RWPE1 (cell line): ENCODE results near the gene MRPL58.
"Not testable (repeated sequence)": the region's sequence is repeated elsewhere in the genome, so short reads cannot be mapped to it uniquely, and the experiment has no call there.

Experiments
- CTCF ChIA-PET: fragments of 350-600 bp; sonication (Branson Sonifier 250); formaldehyde crosslinking; extraction: SDS; loops from one replicate; lab custom pipeline; 2021; lab: Yijun Ruan, JAX
- POLR2A ChIA-PET: fragments of 400-600 bp; formaldehyde crosslinking; extraction: SDS; loops from one replicate; lab custom pipeline; 2020; ENCODE audit warnings: antibody characterized with exemption; ENCODE audit not compliant: low non-redundant PET; lab: Yijun Ruan, JAX
- DNase-seq: peaks from one replicate; pipeline ENCODE4 v3.0.0; 2012; ENCODE audit warnings: low spot score
- H3K27ac ChIP-seq: fragments of 450-650 bp; 2 replicates; pipeline ENCODE4 v1.5.1; 2017
- CTCF ChIP-seq: fragments of 450-650 bp; conservative IDR thresholded peaks from 2 replicates; pipeline ENCODE4 v1.5.1; 2017; ENCODE audit warnings: low read depth, mild to moderate bottlenecking

Gene MRPL58

DNA sequence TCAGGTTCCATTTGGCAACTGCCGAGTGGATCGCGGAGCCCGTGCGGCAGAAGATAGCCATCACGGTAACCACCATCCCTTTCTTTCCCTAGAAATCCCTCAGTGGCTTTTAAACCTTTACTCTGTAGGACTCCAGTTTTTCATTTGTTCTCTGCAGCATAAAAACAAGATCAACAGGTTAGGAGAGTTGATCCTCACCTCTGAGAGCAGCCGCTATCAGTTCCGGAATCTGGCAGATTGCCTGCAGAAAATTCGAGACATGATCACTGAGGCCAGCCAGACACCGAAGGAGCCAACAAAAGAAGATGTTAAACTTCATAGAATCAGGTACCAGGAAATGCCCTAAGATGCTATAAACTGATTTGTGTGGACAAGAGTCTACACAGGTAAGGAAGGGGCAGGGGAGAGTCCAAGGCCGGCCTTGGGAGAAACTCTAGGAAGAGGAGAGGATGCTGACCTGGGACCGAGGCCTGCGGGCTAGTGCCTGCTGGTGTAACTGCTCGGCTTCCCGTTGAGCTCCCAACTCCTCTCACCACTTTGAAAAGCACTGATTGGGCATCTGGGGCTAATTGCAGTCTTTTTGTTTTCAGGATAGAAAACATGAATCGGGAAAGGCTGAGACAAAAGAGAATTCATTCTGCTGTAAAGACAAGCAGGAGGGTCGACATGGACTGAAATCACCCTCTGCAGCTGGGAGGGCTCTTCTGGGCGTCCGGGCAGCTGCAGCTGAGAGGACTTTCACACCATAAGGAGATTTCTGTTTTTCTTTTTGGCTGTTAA, 8.1 kb downstream of the MRPL58 start:
- POLR2A ChIA-PET = no interaction called here
- CTCF ChIA-PET = no interaction called here

DNA sequence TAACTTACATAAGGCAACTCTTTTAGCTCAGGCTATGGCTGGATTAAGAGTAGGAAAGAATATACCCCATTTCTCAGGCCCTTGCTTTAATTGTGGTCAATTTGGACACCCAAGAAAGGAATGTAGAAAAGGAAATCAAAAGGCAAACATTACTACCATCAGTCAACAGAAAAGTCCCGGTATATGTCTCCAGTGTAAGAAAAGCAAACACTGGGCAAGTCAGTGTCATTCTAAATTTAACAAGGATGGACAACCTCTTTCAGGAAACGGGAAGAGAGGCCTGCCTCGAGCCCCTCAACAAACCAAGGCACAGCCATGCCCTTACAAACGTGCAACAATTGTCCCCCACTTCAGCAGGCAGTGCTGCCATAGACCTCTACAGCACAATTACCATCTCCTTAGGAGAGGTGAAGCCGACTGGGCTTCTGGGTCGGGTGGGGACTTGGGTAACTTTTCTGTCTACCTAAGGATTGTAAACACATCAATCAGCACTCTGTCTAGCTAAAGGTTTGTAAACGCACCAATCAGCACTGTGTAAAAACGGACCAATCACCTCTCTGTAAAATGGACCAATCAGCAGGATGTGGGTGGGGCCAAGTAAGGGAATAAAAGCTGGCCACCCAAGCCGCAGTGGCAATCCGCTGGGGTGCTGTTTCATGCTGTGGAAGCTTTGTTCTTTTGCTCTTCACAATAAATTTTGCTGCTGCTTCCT, 12.4 kb downstream of the MRPL58 start:
- no peak for TF ChIP-seq CTCF
- ChIA-PET POLR2A (no interaction called here), CTCF (interaction anchor here (0.6 to 0.9 kb wide), 2 partner anchors 164 to 728 kb away, joined by 3 to 4 read pairs; no protein-coding TSS in a partner anchor)
- no peak overlapping the region for H3K27ac ChIP-seq
- DNase-seq = no peak

More for the DNA sequence above, 8.1 kb downstream of the MRPL58 start:
- H3K27ac ChIP-seq = peak overlapping the region; percentile 7; the same call in 1 of the 2 replicates
- no peak for DNase-seq
- TF ChIP-seq CTCF = no peak

DNA sequence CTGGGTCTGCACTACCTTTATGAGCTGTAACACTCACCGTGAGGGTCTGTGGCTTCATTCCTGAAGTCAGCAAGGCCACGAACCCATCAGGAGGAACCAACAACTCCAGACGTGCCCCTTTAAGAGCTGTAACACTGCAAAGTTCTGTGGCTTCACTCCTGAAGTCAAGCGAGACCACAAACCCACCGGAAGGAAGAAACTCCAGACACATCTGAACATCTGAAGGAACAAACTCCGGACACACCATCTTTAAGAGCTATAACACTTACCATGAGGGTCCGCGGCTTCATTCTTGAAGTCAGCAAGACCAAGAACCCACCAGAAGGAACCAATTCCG, 12.9 kb downstream of the MRPL58 start:
- CTCF ChIA-PET = interaction anchor here (0.9 kb wide), 1 partner anchor 163 kb away, joined by 4 read pairs; no protein-coding TSS in a partner anchor
- DNase-seq, POLR2A ChIA-PET: not testable (repeated sequence)

GRCh38 chr17:75026650-75027049, 14.2 kb downstream of the MRPL58 start:
- H3K27ac ChIP-seq, DNase-seq, CTCF ChIA-PET: not testable (repeated sequence)
- POLR2A ChIA-PET = interaction anchor here (0.6 kb wide), 1 partner anchor 199 kb away, joined by 6 read pairs; no protein-coding TSS in a partner anchor

More for the DNA sequence above, 12.9 kb downstream of the MRPL58 start:
- H3K27ac ChIP-seq = not testable (repeated sequence)

GRCh38 chr17:75030161-75030560, 17.7 kb downstream of the MRPL58 start:
- CTCF ChIA-PET = no interaction called here

DNA sequence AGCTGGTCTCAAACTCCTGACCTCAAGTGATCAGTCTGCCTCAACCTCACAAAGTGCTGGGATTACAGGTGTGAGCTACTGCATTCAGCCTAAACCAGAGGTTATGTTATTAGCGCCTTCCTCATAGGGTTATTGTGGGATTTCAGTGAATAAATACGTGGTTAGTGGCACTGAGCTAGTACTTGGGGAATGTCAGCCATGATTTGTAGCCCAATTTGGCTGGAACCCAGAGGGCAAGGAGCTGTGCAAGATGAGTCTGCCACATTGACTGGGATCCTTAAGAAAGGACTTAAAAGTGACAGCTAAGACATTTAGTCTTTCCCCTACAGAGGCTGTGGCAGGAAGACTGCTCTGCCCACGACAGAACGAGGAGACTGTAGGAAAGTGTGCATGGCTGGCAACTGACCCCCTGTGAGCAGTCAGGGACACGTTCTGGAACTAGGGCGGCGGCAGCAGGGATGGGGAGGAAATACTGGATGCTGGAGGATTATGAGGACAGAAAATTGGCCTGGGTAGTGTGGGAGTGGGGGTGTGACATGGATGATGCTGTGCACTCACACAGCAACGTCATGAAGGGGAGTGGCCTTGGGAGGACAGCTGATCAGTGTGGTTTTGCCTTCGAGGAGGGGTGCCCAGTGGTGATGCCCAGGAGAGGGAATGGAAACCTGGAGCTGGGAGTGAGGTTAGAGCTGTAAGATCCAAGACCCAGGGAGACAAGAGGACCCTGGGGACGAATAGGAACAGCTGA, 19.7 kb downstream of the MRPL58 start:
- peak; percentile 71 for DNase-seq
- CTCF ChIA-PET = interaction anchor here (0.6 kb wide), 1 partner anchor 152 kb away, joined by 3 read pairs; no protein-coding TSS in a partner anchor
- POLR2A ChIA-PET = no interaction called here
- no peak for TF ChIP-seq CTCF
- peak overlapping the region; percentile 93 for H3K27ac ChIP-seq

More at GRCh38 chr17:75030161-75030560, 17.7 kb downstream of the MRPL58 start:
- no peak for TF ChIP-seq CTCF
- POLR2A ChIA-PET = no interaction called here
- DNase-seq = no peak
- H3K27ac ChIP-seq = no peak overlapping the region

GRCh38 chr17:75032720-75033280, 20.3 kb downstream of the MRPL58 start:
- POLR2A ChIA-PET = no interaction called here
- no peak for TF ChIP-seq CTCF
- H3K27ac ChIP-seq = peak overlapping the region; percentile 93

More at GRCh38 chr17:75032720-75033280, 20.3 kb downstream of the MRPL58 start:
- CTCF ChIA-PET = no interaction called here
- no peak for DNase-seq
